DND-41 (cell line): ENCODE measurements around the gene KIR2DL3.

ENCODE experiments used
- ATAC-seq: fragments of 200-7000 bp; cut with Tn5 transposase; 3 replicates; pipeline ENCODE4 v1.9.1; 2021; ENCODE audit warnings: low read depth; ENCODE audit not compliant: insufficient read depth
- DNase-seq: peaks from one replicate; pipeline ENCODE4 v3.0.0-alpha.2; 2020
- H2AFZ ChIP-seq: 2 replicates; pipeline ENCODE4 v1.6.0; 2012; ENCODE audit warnings: low read depth, low read length
- H3K27ac ChIP-seq: 2 replicates; pipeline ENCODE4 v1.5.1; 2012; ENCODE audit warnings: low read length, inconsistent platforms
- H3K27me3 ChIP-seq: fragments of 200-600 bp; sonication (generic); 2 replicates; pipeline ENCODE4 v1.6.0; 2012; ENCODE audit warnings: low read length, mild to moderate bottlenecking, inconsistent platforms; ENCODE audit not compliant: insufficient read depth, poor library complexity
- H3K36me3 ChIP-seq: 2 replicates; pipeline ENCODE4 v1.5.1; 2012; ENCODE audit warnings: low read length, inconsistent platforms; ENCODE audit not compliant: insufficient read depth
- H3K4me1 ChIP-seq: 2 replicates; pipeline ENCODE4 v1.5.1; 2012; ENCODE audit warnings: mild to moderate bottlenecking, low read length; ENCODE audit not compliant: insufficient read depth
- H3K4me2 ChIP-seq: 2 replicates; pipeline ENCODE4 v1.6.0; 2012; ENCODE audit warnings: mild to moderate bottlenecking, moderate library complexity, low read length, inconsistent platforms; ENCODE audit not compliant: insufficient read depth
- H3K4me3 ChIP-seq, 2 experiments: fragments of 200-600 bp in 1 of 2; shearing (Covaris generic) in 1 of 2; 2 replicates each; pipeline ENCODE4 v1.5.1; 2012 to 2016; ENCODE audit warnings: inconsistent platforms in 2 of 2, low read length in 2 of 2, mild to moderate bottlenecking in 2 of 2, low read depth in 1 of 2, moderate library complexity in 1 of 2
- H3K79me2 ChIP-seq: 2 replicates; pipeline ENCODE4 v1.6.0; 2012; ENCODE audit warnings: low read length, inconsistent platforms; ENCODE audit not compliant: insufficient read depth
- H3K9ac ChIP-seq: 2 replicates; pipeline ENCODE4 v1.6.0; 2012; ENCODE audit warnings: low read depth, mild to moderate bottlenecking, inconsistent platforms, low read length, moderate library complexity
- H3K9me3 ChIP-seq: 2 replicates; pipeline ENCODE4 v1.5.1; 2012; ENCODE audit warnings: low read length, moderate library complexity, mild to moderate bottlenecking, inconsistent platforms; ENCODE audit not compliant: insufficient read depth, severe bottlenecking
- H4K20me1 ChIP-seq: 2 replicates; pipeline ENCODE4 v1.6.0; 2012; ENCODE audit warnings: low read length; ENCODE audit not compliant: insufficient read depth
- EZH2 ChIP-seq: IDR thresholded peaks from 3 replicates; pipeline ENCODE4 v1.6.1; 2012; ENCODE audit warnings: borderline replicate concordance, low read depth, mild to moderate bottlenecking, moderate library complexity, low read length, inconsistent platforms; ENCODE audit not compliant: severe bottlenecking
- TF ChIP-seq, protein P1 (sequence below): IDR thresholded peaks from 2 replicates; pipeline ENCODE4 v1.5.1; 2012; ENCODE audit warnings: borderline replicate concordance, low read length, moderate library complexity, mild to moderate bottlenecking; ENCODE audit not compliant: poor library complexity, severe bottlenecking; ENCODE audit errors: extremely low read depth

Gene KIR2DL3

DNA sequence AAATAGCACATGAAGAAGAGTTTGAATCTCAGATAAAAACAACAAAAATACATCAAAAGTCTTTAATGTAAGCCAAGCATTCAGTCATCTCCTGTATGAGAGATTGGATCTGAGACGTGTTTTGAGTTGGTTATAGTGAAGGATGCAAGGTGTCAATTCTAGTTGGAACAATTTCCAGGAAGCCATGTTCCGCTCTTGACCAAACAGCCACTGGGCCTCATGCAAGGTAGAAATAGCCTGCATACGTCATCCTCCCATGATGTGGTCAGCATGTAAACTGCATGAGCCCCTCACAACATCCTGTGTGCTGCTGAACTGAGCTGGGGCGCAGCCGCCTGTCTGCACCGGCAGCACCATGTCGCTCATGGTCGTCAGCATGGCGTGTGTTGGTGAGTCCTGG is 14.2 kb upstream of the KIR2DL3 start, which contains the start of gene KIR3DL3:
KIR3DL3 (plus strand) TSS at position 301 of the 400 bp plus-strand sequence; CDS start at position 356, 55 bp downstream.
- TF ChIP-seq EZH2, result no peak
- TF ChIP-seq, protein P1, sequence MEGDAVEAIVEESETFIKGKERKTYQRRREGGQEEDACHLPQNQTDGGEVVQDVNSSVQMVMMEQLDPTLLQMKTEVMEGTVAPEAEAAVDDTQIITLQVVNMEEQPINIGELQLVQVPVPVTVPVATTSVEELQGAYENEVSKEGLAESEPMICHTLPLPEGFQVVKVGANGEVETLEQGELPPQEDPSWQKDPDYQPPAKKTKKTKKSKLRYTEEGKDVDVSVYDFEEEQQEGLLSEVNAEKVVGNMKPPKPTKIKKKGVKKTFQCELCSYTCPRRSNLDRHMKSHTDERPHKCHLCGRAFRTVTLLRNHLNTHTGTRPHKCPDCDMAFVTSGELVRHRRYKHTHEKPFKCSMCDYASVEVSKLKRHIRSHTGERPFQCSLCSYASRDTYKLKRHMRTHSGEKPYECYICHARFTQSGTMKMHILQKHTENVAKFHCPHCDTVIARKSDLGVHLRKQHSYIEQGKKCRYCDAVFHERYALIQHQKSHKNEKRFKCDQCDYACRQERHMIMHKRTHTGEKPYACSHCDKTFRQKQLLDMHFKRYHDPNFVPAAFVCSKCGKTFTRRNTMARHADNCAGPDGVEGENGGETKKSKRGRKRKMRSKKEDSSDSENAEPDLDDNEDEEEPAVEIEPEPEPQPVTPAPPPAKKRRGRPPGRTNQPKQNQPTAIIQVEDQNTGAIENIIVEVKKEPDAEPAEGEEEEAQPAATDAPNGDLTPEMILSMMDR, result no peak
- Histone ChIP-seq H3K9ac (no peak within 1 kb of the TSS), H3K9me3 (no peaks in the 10 kb centered on the region), H2AFZ (no peak within 1 kb of the TSS), H3K27ac (no peak within 1 kb of the TSS), H3K4me1 (no peaks in the 10 kb centered on the region), H4K20me1 (no peaks in the 10 kb centered on the region), H3K79me2 (no peaks in the 10 kb centered on the region), H3K4me2 (no peak within 1 kb of the TSS), H3K36me3 (no peaks in the 10 kb centered on the region), H3K4me3 (no peak within 1 kb of the TSS), H3K27me3 (no peaks in the 10 kb centered on the region)
- ATAC-seq (no peak), DNase-seq (no peak)

DNA sequence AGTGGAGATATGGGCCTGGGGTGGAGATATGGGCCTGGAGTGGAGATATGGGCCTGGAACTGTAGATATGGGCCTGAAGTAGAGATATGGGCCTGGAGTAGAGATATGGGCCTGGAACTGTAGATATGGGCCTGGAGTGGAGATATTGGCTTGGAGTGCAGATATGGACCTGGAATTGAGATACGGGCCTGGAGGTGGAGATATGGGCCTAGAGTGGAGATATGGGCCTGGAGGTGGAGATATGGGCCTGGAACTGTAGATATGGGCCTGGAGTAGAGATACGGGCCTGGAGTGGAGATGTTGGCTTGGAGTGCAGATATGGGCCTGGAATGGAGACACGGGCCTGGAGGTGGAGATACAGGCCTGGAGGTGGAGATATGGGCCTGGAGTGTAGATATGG is 13.7 kb upstream of the KIR2DL3 start:
- no peaks in the 10 kb centered on the region for H3K36me3 ChIP-seq
- DNase-seq, result no peak
- H3K79me2 ChIP-seq, result no peaks in the 10 kb centered on the region
- no peaks in the 10 kb centered on the region for H4K20me1 ChIP-seq
- no peak overlapping the region for H2AFZ ChIP-seq
- H3K4me1 ChIP-seq, result no peaks in the 10 kb centered on the region
- H3K27me3 ChIP-seq, result no peaks in the 10 kb centered on the region
- H3K9ac ChIP-seq, result no peak overlapping the region
- no peaks in the 10 kb centered on the region for H3K9me3 ChIP-seq
- H3K27ac ChIP-seq, result no peak overlapping the region
- H3K4me3 ChIP-seq, result no peak overlapping the region
- no peak for ATAC-seq
- no peak overlapping the region for H3K4me2 ChIP-seq
- TF ChIP-seq, protein P1, result no peak
- TF ChIP-seq EZH2, result no peak

DNA sequence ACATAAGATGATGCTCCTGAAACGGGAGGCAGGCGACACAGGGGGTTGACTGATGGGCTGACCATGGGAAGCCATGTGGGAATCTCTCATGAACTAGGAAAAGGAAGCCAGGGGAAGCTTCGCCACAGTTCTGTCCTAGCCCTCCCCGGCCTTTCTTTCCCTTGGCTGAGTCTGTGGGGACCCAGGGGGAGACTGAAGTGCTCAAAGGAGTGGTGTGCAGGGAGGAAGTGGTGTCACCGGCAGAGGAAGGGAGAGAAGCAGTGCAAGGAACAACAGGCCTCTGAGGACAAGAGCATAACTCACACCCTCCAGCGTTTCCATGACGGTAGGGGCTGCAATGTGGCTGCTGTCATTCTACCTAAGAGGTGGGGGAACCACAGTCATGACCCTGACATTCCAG is 13.0 kb upstream of the KIR2DL3 start:
- Histone ChIP-seq H3K4me3 (no peak overlapping the region), H3K27me3 (no peaks in the 10 kb centered on the region), H3K4me1 (no peaks in the 10 kb centered on the region), H3K36me3 (no peaks in the 10 kb centered on the region), H3K27ac (no peak overlapping the region), H3K79me2 (no peaks in the 10 kb centered on the region), H3K9ac (no peak overlapping the region), H3K9me3 (no peaks in the 10 kb centered on the region), H4K20me1 (no peaks in the 10 kb centered on the region), H2AFZ (no peak overlapping the region), H3K4me2 (no peak overlapping the region)
- ATAC-seq (no peak), DNase-seq (no peak)
- TF ChIP-seq EZH2, result no peak
- TF ChIP-seq, protein P1, result no peak

DNA sequence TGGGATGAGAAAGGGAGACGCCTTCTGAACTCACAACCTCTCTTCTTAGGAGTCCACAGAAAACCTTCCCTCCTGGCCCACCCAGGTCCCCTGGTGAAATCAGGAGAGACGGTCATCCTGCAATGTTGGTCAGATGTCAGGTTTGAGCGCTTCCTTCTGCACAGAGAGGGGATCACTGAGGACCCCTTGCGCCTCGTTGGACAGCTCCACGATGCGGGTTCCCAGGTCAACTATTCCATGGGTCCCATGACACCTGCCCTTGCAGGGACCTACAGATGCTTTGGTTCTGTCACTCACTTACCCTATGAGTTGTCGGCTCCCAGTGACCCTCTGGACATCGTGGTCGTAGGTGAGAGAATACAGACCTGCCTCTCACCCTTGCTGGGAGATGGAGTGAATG is 10.8 kb upstream of the KIR2DL3 start:
- no peaks in the 10 kb centered on the region for H3K27me3 ChIP-seq
- no peaks in the 10 kb centered on the region for H3K9me3 ChIP-seq
- TF ChIP-seq, protein P1, result no peak
- TF ChIP-seq EZH2, result no peak

More for the DNA sequence above, 10.8 kb upstream of the KIR2DL3 start:
- Histone ChIP-seq H3K9ac (no peak overlapping the region), H3K4me2 (no peak overlapping the region), H3K36me3 (no peaks in the 10 kb centered on the region), H2AFZ (no peak overlapping the region), H4K20me1 (no peaks in the 10 kb centered on the region), H3K4me3 (no peak overlapping the region), H3K79me2 (no peaks in the 10 kb centered on the region), H3K4me1 (no peaks in the 10 kb centered on the region), H3K27ac (no peak overlapping the region)
- no peak for DNase-seq
- no peak for ATAC-seq
